Endothelial cell of umbilical vein (primary cell): ENCODE data around the gene EREG. TPM values are rescaled to one million over a fixed set of nuclear protein-coding genes. Genes with fewer than 3 reads are reported as not detected.

Source experiments
- BruUV-seq: library from RNA; stranded (reverse); fragments of 400-500 nt; replicated peaks from 2 replicates; lab custom pipeline; 2021; lab: Mats Ljungman, UMichigan
- CTCF ChIA-PET: fragments of 300-600, 350-600 bp; sonication (Branson Sonifier 250); formaldehyde crosslinking; loops from one replicate; lab custom pipeline; 2021; ENCODE audit warnings: antibody characterized with exemption, inconsistent platforms; lab: Charles Lee
- POLR2A ChIA-PET: fragments of 300-600, 350-600 bp; sonication (Branson Sonifier 250); formaldehyde crosslinking; loops from one replicate; lab custom pipeline; 2021; ENCODE audit warnings: antibody characterized with exemption, inconsistent platforms; lab: Charles Lee
- DNase-seq: peaks from one replicate; pipeline ENCODE4 v3.0.0-alpha.2; 2011; ENCODE audit warnings: low read depth, low spot score
- FAIRE-seq: peaks from 2 replicates; lab custom pipeline; 2011; peaks lifted over from hg19 to GRCh38; lab: Jason Lieb, UNC
- H2AFZ ChIP-seq: 2 replicates; pipeline ENCODE4 v1.6.0; 2012; ENCODE audit warnings: low read depth, low read length, control low read depth, inconsistent platforms
- H3K27ac ChIP-seq: 2 replicates; pipeline ENCODE4 v1.5.1; 2011; ENCODE audit warnings: low read depth, mild to moderate bottlenecking, control low read depth, low read length, moderate library complexity; ENCODE audit not compliant: insufficient read depth
- H3K27me3 ChIP-seq, 2 experiments: 2 replicates each; pipeline versions ENCODE4 v1.6.0 to v1.6.1; 2011; ENCODE audit warnings: low read length in 2 of 2, mixed read lengths in 1 of 2; ENCODE audit not compliant: control insufficient read depth in 2 of 2, insufficient read depth in 2 of 2
- H3K36me3 ChIP-seq, 2 experiments: 2 replicates in 1 of 2; 3 replicates in 1 of 2; pipeline ENCODE4 v1.5.1; 2011; ENCODE audit warnings: low read length in 2 of 2, mild to moderate bottlenecking in 1 of 2, moderate library complexity in 1 of 2; ENCODE audit not compliant: control insufficient read depth in 2 of 2, insufficient read depth in 2 of 2; ENCODE audit errors: extremely low read depth in 1 of 2
- H3K4me1 ChIP-seq: 3 replicates; pipeline ENCODE4 v1.5.1; 2011; ENCODE audit warnings: mild to moderate bottlenecking, low read length; ENCODE audit not compliant: control insufficient read depth, insufficient read depth; ENCODE audit errors: extremely low read depth
- H3K4me2 ChIP-seq: 2 replicates; pipeline ENCODE4 v1.6.1; 2011; ENCODE audit warnings: low read length, control low read depth, mixed read lengths; ENCODE audit not compliant: insufficient read depth
- H3K4me3 ChIP-seq, 3 experiments: fragments of 200-600 bp in 1 of 3; sonication (generic), shearing (Covaris generic) in 1 of 3; replicated peaks in 1 of 3; 2 replicates each; pipeline ENCODE4 v1.5.1; 2011 to 2016; ENCODE audit warnings: control low read depth in 3 of 3, low read length in 3 of 3, mild to moderate bottlenecking in 2 of 3, inconsistent platforms in 1 of 3, low read depth in 1 of 3, moderate library complexity in 1 of 3; ENCODE audit not compliant: insufficient read depth in 1 of 3
- H3K79me2 ChIP-seq: 2 replicates; pipeline ENCODE4 v1.6.0; 2012; ENCODE audit warnings: low read length, inconsistent platforms; ENCODE audit not compliant: control insufficient read depth, insufficient read depth
- H3K9ac ChIP-seq: replicated peaks from 2 replicates; pipeline ENCODE3; 2011; ENCODE audit warnings: low read length, control low read depth; ENCODE audit not compliant: insufficient read depth; ENCODE audit errors: extremely low read depth
- H3K9me1 ChIP-seq: replicated peaks from 3 replicates; pipeline ENCODE4 v1.6.0; 2011; ENCODE audit warnings: mild to moderate bottlenecking, low read length; ENCODE audit not compliant: control insufficient read depth, insufficient read depth; ENCODE audit errors: extremely low read depth
- H3K9me3 ChIP-seq: replicated peaks from 2 replicates; pipeline ENCODE4 v1.5.1; 2012; ENCODE audit warnings: low read length, inconsistent platforms; ENCODE audit not compliant: control insufficient read depth, insufficient read depth
- H4K20me1 ChIP-seq: replicated peaks from 2 replicates; pipeline ENCODE3; 2011; ENCODE audit warnings: mild to moderate bottlenecking, low read length; ENCODE audit not compliant: control insufficient read depth, insufficient read depth; ENCODE audit errors: extremely low read depth
- CTCF ChIP-seq, 2 donors: IDR thresholded peaks; 1 replicate in 1 of 2; 2 replicates in 1 of 2; pipeline ENCODE4 v1.5.1; 2011; ENCODE audit warnings: low read length in 2 of 2, mild to moderate bottlenecking in 2 of 2, moderate library complexity in 2 of 2, control low read depth in 1 of 2, inconsistent platforms in 1 of 2, low read depth in 1 of 2; ENCODE audit not compliant: insufficient read depth in 1 of 2; ENCODE audit errors: extremely low read depth in 1 of 2
- EZH2 ChIP-seq: IDR thresholded peaks from 2 replicates; pipeline ENCODE4 v1.6.1; 2012; ENCODE audit warnings: borderline replicate concordance, low read depth, mild to moderate bottlenecking, moderate library complexity, low read length, inconsistent platforms; ENCODE audit not compliant: severe bottlenecking
- FOS ChIP-seq: IDR thresholded peaks from 2 replicates; pipeline ENCODE4 v1.6.1; 2011; ENCODE audit warnings: mild to moderate bottlenecking, low read length, moderate library complexity, borderline replicate concordance; ENCODE audit not compliant: insufficient read depth
- GATA2 ChIP-seq: IDR thresholded peaks from 2 replicates; pipeline ENCODE4 v1.7.0; 2011; ENCODE audit warnings: low read depth, mild to moderate bottlenecking, moderate library complexity, mixed read lengths, low read length; ENCODE audit not compliant: insufficient read length, insufficient read depth
- JUN ChIP-seq: IDR thresholded peaks from 2 replicates; pipeline ENCODE4 v1.6.1; 2011; ENCODE audit warnings: borderline replicate concordance, low read depth; ENCODE audit not compliant: insufficient read length, insufficient read depth
- MAX ChIP-seq: IDR thresholded peaks from 2 replicates; pipeline ENCODE4 v1.6.1; 2011; ENCODE audit not compliant: insufficient read depth, insufficient read length
- MYC ChIP-seq: IDR thresholded peaks from one replicate; pipeline ENCODE4 v1.6.1; 2011; ENCODE audit warnings: mild to moderate bottlenecking, low read depth, low read length
- POLR2A ChIP-seq: IDR thresholded peaks from 2 replicates; pipeline ENCODE4 v1.6.1; 2012; ENCODE audit warnings: low read depth, mild to moderate bottlenecking, control low read depth, low read length
- POLR2AphosphoS5 ChIP-seq: IDR thresholded peaks from 2 replicates; pipeline ENCODE4 v1.6.1; 2012; ENCODE audit warnings: low read depth, mild to moderate bottlenecking, control low read depth, low read length, moderate library complexity; ENCODE audit not compliant: insufficient read depth
- dilution Hi-C: fragments of 300-500 bp; cut with MboI; formaldehyde crosslinking; loops from one replicate; pipeline ENCODE4 v1.15.0; 2019; ENCODE audit warnings: low sequenced_read_pairs; ENCODE audit not compliant: extremely low pct_ligation_motif_present
- intact Hi-C: fragments of 100-400 bp; cut with micrococcal nuclease; formaldehyde crosslinking; loops from one replicate; pipeline ENCODE4 v1.10.0; 2022
- polyA plus RNA-seq, 4 experiments: library from polyadenylated mRNA; depleted of rRNA in 3 of 4; stranded (reverse) in 3 of 4; unstranded in 1 of 4; fragments of >200 nt; gene quantifications; 2 replicates each; pipeline versions ENCODE4 v1.2.1 to v1.2.3, GENCODE V29; 2011 to 2012; ENCODE audit warnings: missing spikeins in 1 of 4
- total RNA-seq: library from RNA; stranded (reverse); gene quantifications from 2 replicates; pipeline ENCODE4 v1.2.3, GENCODE V29; 2021

Gene EREG
- total and polyA plus RNA-seq, 2 donors (not counting 3 experiments of a cell fraction or from before 2014, with no cell fraction given), result not detected

GRCh38 chr4:74400395-74400794, 35.5 kb downstream of the EREG start:
- no peaks in the 10 kb centered on the region for H3K79me2 ChIP-seq
- no peak overlapping the region for H3K9ac ChIP-seq
- ChIA-PET POLR2A (no interaction called here), CTCF (interaction anchor here (0.6 to 3.5 kb wide), 4 partner anchors 10 to 1128 kb away, joined by 3 to 9 read pairs (median 4); no protein-coding TSS in a partner anchor)
- no peak overlapping the region for H3K27ac ChIP-seq
- no peaks in the 10 kb centered on the region for H3K27me3 ChIP-seq
- no peaks in the 10 kb centered on the region for H3K36me3 ChIP-seq
- dilution Hi-C loops (no loop called here), intact Hi-C loops (no loop called here)
- FAIRE-seq (no peak), DNase-seq (no peak)
- no peaks in the 10 kb centered on the region for H3K4me1 ChIP-seq
- H3K4me2 ChIP-seq, result no peak overlapping the region
- H3K9me3 ChIP-seq, result no peaks in the 10 kb centered on the region
- no peaks in the 10 kb centered on the region for H4K20me1 ChIP-seq
- BruUV-seq, result no TSS peak
- H2AFZ ChIP-seq, result no peak overlapping the region
- H3K9me1 ChIP-seq, result no peaks in the 10 kb centered on the region
- H3K4me3 ChIP-seq, result no peak overlapping the region
- TF ChIP-seq POLR2A (no peak), EZH2 (no peak), CTCF (IDR thresholded peaks at IDR 0.05; ENCODE audit: extremely low read depth in 1 of 2, insufficient read depth in 1 of 2, low read depth in 1 of 2, low read length in 2 of 2) (no peak), GATA2 (no peak), MYC (no peak), FOS (no peak), JUN (no peak), MAX (no peak), POLR2AphosphoS5 (no peak)
